H1 (cell line): ENCODE data around the gene THOC7. TPM values are rescaled to one million over a fixed set of nuclear protein-coding genes. Genes with fewer than 3 reads are reported as not detected.

Source experiments
- CHD7 ChIP-seq: fragments of 300-600 bp; sonication (generic); IDR thresholded peaks from 2 replicates; pipeline ENCODE4 v1.7.1; 2012; ENCODE audit warnings: low read length, moderate library complexity, mild to moderate bottlenecking, inconsistent platforms; ENCODE audit not compliant: insufficient replicate concordance
- EGR1 ChIP-seq: IDR thresholded peaks from 2 replicates; pipeline ENCODE4 v1.6.1; 2011; ENCODE audit warnings: low read depth, low read length, borderline replicate concordance
- JUN ChIP-seq: IDR thresholded peaks from 2 replicates; pipeline ENCODE4 v1.6.1; 2011; ENCODE audit warnings: low read depth, mild to moderate bottlenecking, improper control_type of control experiment, low read length
- JUND ChIP-seq: IDR thresholded peaks from 2 replicates; pipeline ENCODE4 v1.6.1; 2011; ENCODE audit warnings: mild to moderate bottlenecking, improper control_type of control experiment, low read length
- KDM5A ChIP-seq: fragments of 200-600 bp; IDR thresholded peaks from 2 replicates; pipeline ENCODE4 v1.7.1; 2012; ENCODE audit warnings: mild to moderate bottlenecking, low read length, inconsistent platforms, mixed read lengths
- NANOG ChIP-seq: IDR thresholded peaks from 2 replicates; pipeline ENCODE4 v1.6.1; 2011; ENCODE audit warnings: low read length, low read depth, mild to moderate bottlenecking, inconsistent platforms; ENCODE audit not compliant: insufficient read depth, poor library complexity, severe bottlenecking
- PHF8 ChIP-seq: fragments of 200-600 bp; sonication (generic); conservative IDR thresholded peaks from 2 replicates; pipeline ENCODE4 v1.7.1; 2012; ENCODE audit warnings: low read depth, mild to moderate bottlenecking, inconsistent platforms, low read length, moderate library complexity
- RBBP5 ChIP-seq: IDR thresholded peaks from 2 replicates; pipeline ENCODE4 v1.7.1; 2012; ENCODE audit warnings: low read depth, mild to moderate bottlenecking, inconsistent platforms, low read length, moderate library complexity, borderline replicate concordance
- SIX5 ChIP-seq: IDR thresholded peaks from 2 replicates; pipeline ENCODE4 v1.6.1; 2011; ENCODE audit warnings: mild to moderate bottlenecking, low read depth, low read length
- TAF7 ChIP-seq: optimal IDR thresholded peaks from 2 replicates; pipeline ENCODE3; 2011; ENCODE audit warnings: low read depth, mild to moderate bottlenecking, inconsistent platforms, low read length, moderate library complexity, borderline replicate concordance
- polyA plus RNA-seq, 7 experiments: library from polyadenylated mRNA; depleted of rRNA in 3 of 7; stranded (reverse) in 5 of 7; unstranded in 2 of 7; fragments of >200 nt in 5 of 7; fragments of 200-250 nt in 2 of 7; gene quantifications; 1 replicate in 5 of 7; 2 replicates in 1 of 7; 4 replicates in 1 of 7; pipeline versions ENCODE4 v1.2.1 to v1.2.3, GENCODE V29; 2011 to 2013; ENCODE audit warnings: missing spikeins in 2 of 7, mixed read lengths in 2 of 7
- total RNA-seq: library from RNA; stranded (reverse); fragmentation: NEBNext Ultra II Directional; extraction: Animal tissue kit (Norgen Biotek cat#: 25700); gene quantifications from 2 replicates; pipeline ENCODE4 v1.2.1, GENCODE V29; 2021

Gene THOC7
- total and polyA plus RNA-seq, 2 of the 8 experiments (the other 6 are each of a cell fraction or from before 2014, with no cell fraction given): 18.7 to 74.0 TPM

GRCh38 chr3:63860776-63861175 is 2.8 kb downstream of the THOC7 start (continued):
- no peak for TF ChIP-seq CHD7
- no peak for TF ChIP-seq NANOG
- TF ChIP-seq TAF7: no peak
- no peak for TF ChIP-seq JUND
- no peak for TF ChIP-seq RBBP5
- TF ChIP-seq EGR1: no peak
- no peak for TF ChIP-seq PHF8
- TF ChIP-seq KDM5A: no peak
- no peak for TF ChIP-seq SIX5
- no peak for TF ChIP-seq JUN
